Dendritic cell treated with granulocyte-macrophage colony-stimulating factor and Interleukin-4, amounts not matched to agents 40 ng/mL and 50 ng/mL, for 4 days (primary cell): ENCODE measurements around the gene ALG8.

ENCODE experiments used
- H3K27ac Mint-ChIP-seq: one replicate; pipeline ENCODE4 v1.8.0; 2022; ENCODE audit warnings: mild to moderate bottlenecking, mixed read lengths
- H3K27me3 Mint-ChIP-seq: one replicate; pipeline ENCODE4 v1.8.0; 2022; ENCODE audit warnings: mild to moderate bottlenecking, mixed read lengths
- H3K36me3 Mint-ChIP-seq: one replicate; pipeline ENCODE4 v1.8.0; 2022; ENCODE audit warnings: low read depth, mixed read lengths
- H3K4me1 Mint-ChIP-seq: one replicate; pipeline ENCODE4 v1.8.0; 2022; ENCODE audit warnings: low read depth, mixed read lengths
- H3K4me3 Mint-ChIP-seq: one replicate; pipeline ENCODE4 v1.8.0; 2022; ENCODE audit warnings: mild to moderate bottlenecking, moderate library complexity, mixed read lengths
- H3K9me3 Mint-ChIP-seq: one replicate; pipeline ENCODE4 v1.8.0; 2022; ENCODE audit warnings: mixed read lengths
- intact Hi-C: fragments of 100-400 bp; cut with micrococcal nuclease; formaldehyde crosslinking; loops from one replicate; pipeline ENCODE4 v1.15.0; 2022

ALG8 gene

GRCh38 chr11:78145511-78146025 is 6.1 kb upstream of the ALG8 start:
- no peaks in the 10 kb centered on the region for H3K9me3 Mint-ChIP-seq

DNA sequence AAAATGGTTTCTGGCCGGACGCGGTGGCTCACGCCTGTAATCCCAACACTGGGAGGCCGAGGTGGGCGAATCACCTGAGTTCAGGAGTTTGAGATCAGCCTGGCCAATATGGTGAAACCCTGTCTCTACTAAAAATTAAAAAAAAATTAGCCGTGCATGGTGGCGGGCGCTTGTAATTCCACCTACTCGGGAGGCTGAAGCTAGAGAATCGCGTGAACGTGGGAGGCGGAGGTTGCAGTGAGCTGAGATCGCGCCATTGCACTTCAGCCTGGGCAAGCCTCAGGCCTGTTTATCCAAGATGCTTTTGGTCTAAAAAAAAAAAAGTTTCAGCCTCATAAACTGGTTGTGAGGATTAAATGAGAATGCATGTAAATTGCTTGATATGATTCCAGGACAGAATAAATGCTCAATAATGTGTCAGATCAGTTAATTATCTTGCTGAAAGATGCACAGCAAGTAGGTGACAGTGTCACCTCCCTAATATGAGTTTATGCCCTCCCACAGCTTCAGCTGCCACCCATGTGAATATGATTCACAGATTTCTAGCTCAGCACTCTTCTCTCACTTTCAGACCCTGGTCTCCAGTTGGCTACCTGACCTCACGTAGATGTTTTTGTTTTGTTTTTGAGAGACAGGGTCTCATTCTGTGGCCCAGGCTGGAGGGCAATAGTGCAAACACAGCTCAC is 1.1 kb upstream of the ALG8 start:
- no peak overlapping the region for H3K4me3 Mint-ChIP-seq
- intact Hi-C loops, result no loop called here
- H3K9me3 Mint-ChIP-seq, result no peaks in the 10 kb centered on the region
- peaks cover 39% of the 10 kb centered on the region for H3K36me3 Mint-ChIP-seq
- peaks cover 2% of the 10 kb centered on the region for H3K27me3 Mint-ChIP-seq
- peaks cover 31% of the 10 kb centered on the region for H3K4me1 Mint-ChIP-seq
- H3K27ac Mint-ChIP-seq, result no peak overlapping the region

More at GRCh38 chr11:78145511-78146025, 6.1 kb upstream of the ALG8 start:
- peaks cover 5% of the 10 kb centered on the region for H3K36me3 Mint-ChIP-seq
- H3K27ac Mint-ChIP-seq, result no peak overlapping the region
- H3K4me1 Mint-ChIP-seq, result peaks cover 13% of the 10 kb centered on the region
- peaks cover 2% of the 10 kb centered on the region for H3K27me3 Mint-ChIP-seq
- no peak overlapping the region for H3K4me3 Mint-ChIP-seq
- intact Hi-C loops, result no loop called here

GRCh38 chr11:78138694-78139421 is 568 bp downstream of the ALG8 start:
- Mint-ChIP-seq H3K27ac (peak overlapping the region; percentile 88), H3K36me3 (peaks cover 50% of the 10 kb centered on the region), H3K9me3 (no peaks in the 10 kb centered on the region), H3K4me1 (peaks cover 28% of the 10 kb centered on the region), H3K4me3 (peak overlapping the region; percentile 83), H3K27me3 (no peaks in the 10 kb centered on the region)
- intact Hi-C loops, result loop anchor here (2.0 kb wide), 1 partner anchor 50 kb away; the partner anchor contains the start of genes KCTD21 and USP35

DNA sequence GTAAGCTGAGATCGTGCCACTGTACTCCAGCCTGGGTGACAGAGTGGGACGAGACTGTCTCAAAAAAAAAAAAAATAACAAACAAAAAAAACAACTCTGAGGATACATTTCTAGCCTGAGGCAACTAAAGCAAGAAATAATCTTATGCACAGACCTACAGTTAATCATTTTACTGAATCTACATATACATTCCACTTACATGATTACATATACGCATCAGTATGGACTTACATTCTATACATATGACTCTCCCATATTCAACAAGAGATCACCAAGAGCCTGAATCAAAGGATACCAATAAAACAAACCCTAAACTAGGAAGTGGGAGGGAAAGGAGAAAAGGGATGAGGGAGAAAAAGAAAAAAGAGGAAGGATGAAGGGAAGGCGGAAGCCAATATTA is 1.1 kb downstream of the ALG8 start:
- peak overlapping the region; percentile 83 for H3K4me3 Mint-ChIP-seq
- no peaks in the 10 kb centered on the region for H3K9me3 Mint-ChIP-seq
- peak overlapping the region; percentile 88 for H3K27ac Mint-ChIP-seq
- peaks cover 50% of the 10 kb centered on the region for H3K36me3 Mint-ChIP-seq
- intact Hi-C loops, result loop anchor here (2.0 kb wide), 1 partner anchor 51 kb away; the partner anchor contains the start of genes KCTD21 and USP35
- H3K4me1 Mint-ChIP-seq, result peaks cover 22% of the 10 kb centered on the region
- H3K27me3 Mint-ChIP-seq, result no peaks in the 10 kb centered on the region

GRCh38 chr11:78132475-78132874 is 7.0 kb downstream of the ALG8 start:
- Mint-ChIP-seq H3K4me3 (no peak overlapping the region), H3K9me3 (no peaks in the 10 kb centered on the region), H3K4me1 (peaks cover 5% of the 10 kb centered on the region), H3K27ac (no peak overlapping the region), H3K27me3 (no peaks in the 10 kb centered on the region), H3K36me3 (peaks cover 31% of the 10 kb centered on the region)
- intact Hi-C loops, result no loop called here

DNA sequence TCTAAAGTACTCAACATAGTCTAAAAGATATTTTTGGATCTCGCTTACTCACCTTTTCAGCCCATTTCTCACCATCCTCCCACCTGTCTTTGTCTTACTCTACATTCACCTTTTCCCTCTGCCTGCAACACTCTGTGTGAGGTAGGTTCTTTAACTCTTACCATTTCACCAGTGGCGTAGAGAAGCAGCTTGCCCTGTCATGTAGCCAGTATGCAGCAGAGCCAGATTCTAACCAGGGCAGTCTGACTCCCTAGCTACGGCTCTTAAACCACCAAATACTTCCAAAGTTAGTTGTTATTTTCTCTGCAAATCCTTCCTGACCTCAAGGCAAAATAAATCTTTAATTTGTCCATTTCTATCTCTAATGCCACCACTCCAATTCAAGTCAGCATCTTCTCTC is 7.5 kb downstream of the ALG8 start:
- Mint-ChIP-seq H3K36me3 (peaks cover 26% of the 10 kb centered on the region), H3K27me3 (no peaks in the 10 kb centered on the region), H3K4me3 (no peak overlapping the region), H3K9me3 (no peaks in the 10 kb centered on the region), H3K27ac (no peak overlapping the region), H3K4me1 (peaks cover 5% of the 10 kb centered on the region)
- intact Hi-C loops, result no loop called here

- Mint-ChIP-seq H3K27ac (no peak overlapping the region), H3K9me3 (no peaks in the 10 kb centered on the region), H3K36me3 (peaks cover 25% of the 10 kb centered on the region), H3K4me1 (peaks cover 5% of the 10 kb centered on the region), H3K27me3 (no peaks in the 10 kb centered on the region), H3K4me3 (no peak overlapping the region)
- intact Hi-C loops, result no loop called here
Measured at GRCh38 chr11:78127403-78127802, 12.0 kb downstream of the ALG8 start.

GRCh38 chr11:78112582-78113275 is 26.7 kb downstream of the ALG8 start:
- Mint-ChIP-seq H3K4me1 (peaks cover 13% of the 10 kb centered on the region), H3K36me3 (peaks cover 72% of the 10 kb centered on the region), H3K9me3 (no peaks in the 10 kb centered on the region), H3K27me3 (no peaks in the 10 kb centered on the region), H3K27ac (peak overlapping the region; percentile 37), H3K4me3 (no peak overlapping the region)
- intact Hi-C loops, result no loop called here

DNA sequence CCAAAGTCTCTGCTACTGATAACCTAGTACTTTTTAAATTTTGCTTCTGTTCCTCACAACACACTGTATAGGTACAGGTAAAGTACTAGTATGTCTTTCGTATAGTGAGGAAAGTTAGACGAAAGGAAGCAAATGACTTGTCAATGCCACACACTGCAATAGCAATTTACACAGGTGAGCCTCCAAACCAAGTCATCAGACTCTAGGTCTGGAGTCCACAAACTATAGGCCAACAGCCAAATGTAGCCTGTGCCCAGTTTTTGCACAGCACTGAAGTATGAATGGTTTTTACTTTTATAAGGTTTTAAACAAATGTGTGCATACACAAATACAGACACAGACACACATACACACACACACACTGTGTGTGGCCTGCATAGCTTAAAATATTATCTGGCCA is 28.1 kb downstream of the ALG8 start:
- Mint-ChIP-seq H3K27me3 (no peaks in the 10 kb centered on the region), H3K4me1 (peaks cover 13% of the 10 kb centered on the region), H3K4me3 (no peak overlapping the region), H3K27ac (no peak overlapping the region), H3K9me3 (no peaks in the 10 kb centered on the region), H3K36me3 (peaks cover 64% of the 10 kb centered on the region)
- intact Hi-C loops, result no loop called here

GRCh38 chr11:78110830-78111229 is 28.6 kb downstream of the ALG8 start:
- Mint-ChIP-seq H3K36me3 (peaks cover 66% of the 10 kb centered on the region), H3K4me1 (peaks cover 13% of the 10 kb centered on the region), H3K4me3 (no peak overlapping the region), H3K27ac (no peak overlapping the region), H3K27me3 (no peaks in the 10 kb centered on the region), H3K9me3 (no peaks in the 10 kb centered on the region)
- intact Hi-C loops, result no loop called here

GRCh38 chr11:78110351-78110750 is 29.1 kb downstream of the ALG8 start:
- Mint-ChIP-seq H3K36me3 (peaks cover 71% of the 10 kb centered on the region), H3K9me3 (no peaks in the 10 kb centered on the region), H3K27ac (no peak overlapping the region), H3K4me1 (peaks cover 13% of the 10 kb centered on the region), H3K27me3 (no peaks in the 10 kb centered on the region), H3K4me3 (no peak overlapping the region)
- intact Hi-C loops, result no loop called here

- peaks cover 13% of the 10 kb centered on the region for H3K4me1 Mint-ChIP-seq
- H3K36me3 Mint-ChIP-seq, result peaks cover 79% of the 10 kb centered on the region
- no peak overlapping the region for H3K4me3 Mint-ChIP-seq
- H3K9me3 Mint-ChIP-seq, result no peaks in the 10 kb centered on the region
- intact Hi-C loops, result no loop called here
- H3K27ac Mint-ChIP-seq, result no peak overlapping the region
- no peaks in the 10 kb centered on the region for H3K27me3 Mint-ChIP-seq
Measured at GRCh38 chr11:78109081-78110015, 30.1 kb downstream of the ALG8 start.
